IPS-20b (cell line): ENCODE results near the gene MOV10.
A peak's percentile ranks its signal among the peaks of the same experiment; 100 is the strongest.
"Not testable (repeated sequence)": the region's sequence is repeated elsewhere in the genome, so short reads cannot be mapped to it uniquely, and the experiment has no call there.

ENCODE experiments used
- H3K27ac ChIP-seq: one replicate; pipeline ENCODE4 v1.5.1; 2013; ENCODE audit warnings: low read length
- H3K27me3 ChIP-seq: 2 replicates; pipeline ENCODE4 v1.6.1; 2013; ENCODE audit warnings: mild to moderate bottlenecking, low read length, inconsistent platforms; ENCODE audit not compliant: insufficient read depth
- H3K36me3 ChIP-seq: 2 replicates; pipeline ENCODE4 v1.6.1; 2013; ENCODE audit warnings: low read depth, mild to moderate bottlenecking, inconsistent platforms, low read length, moderate library complexity; ENCODE audit not compliant: insufficient read depth
- H3K4me1 ChIP-seq: 2 replicates; pipeline ENCODE4 v1.6.1; 2013; ENCODE audit warnings: mild to moderate bottlenecking, control low read depth, inconsistent platforms, low read length, moderate library complexity; ENCODE audit not compliant: insufficient read depth
- H3K4me3 ChIP-seq: 2 replicates; pipeline ENCODE4 v1.5.1; 2013; ENCODE audit warnings: mild to moderate bottlenecking, low read length, inconsistent platforms
- H3K9ac ChIP-seq: 2 replicates; pipeline ENCODE4 v1.6.1; 2013; ENCODE audit warnings: low read depth, mild to moderate bottlenecking, inconsistent platforms, low read length, moderate library complexity
- H3K9me3 ChIP-seq: 2 replicates; pipeline ENCODE4 v1.6.1; 2013; ENCODE audit warnings: mild to moderate bottlenecking, low read depth, low read length, inconsistent platforms; ENCODE audit not compliant: insufficient read depth

Gene MOV10

DNA sequence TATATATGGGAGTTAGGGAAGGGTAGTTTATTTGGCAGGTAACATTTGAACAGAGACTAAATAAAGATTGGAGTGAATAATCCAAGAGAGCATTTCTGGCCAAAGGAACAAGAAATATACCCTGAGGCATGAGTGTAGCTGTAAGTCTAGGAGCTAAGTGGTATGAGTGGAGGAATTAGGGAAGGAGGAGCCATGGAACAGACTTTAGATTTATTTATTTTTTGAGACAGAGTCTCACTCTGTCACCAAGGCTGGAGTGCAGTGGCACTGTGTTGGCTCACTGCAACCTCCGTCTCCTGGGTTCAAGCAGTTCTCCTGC lies 36.4 kb upstream of the MOV10 start:
- Histone ChIP-seq H3K27ac (no peak overlapping the region), H3K27me3 (no peaks in the 10 kb centered on the region), H3K4me3 (no peak overlapping the region), H3K4me1 (no peaks in the 10 kb centered on the region), H3K9me3 (peaks cover 6% of the 10 kb centered on the region; the same call in 1 of the 2 replicates), H3K36me3 (peaks cover 4% of the 10 kb centered on the region), H3K9ac (no peak overlapping the region)

DNA sequence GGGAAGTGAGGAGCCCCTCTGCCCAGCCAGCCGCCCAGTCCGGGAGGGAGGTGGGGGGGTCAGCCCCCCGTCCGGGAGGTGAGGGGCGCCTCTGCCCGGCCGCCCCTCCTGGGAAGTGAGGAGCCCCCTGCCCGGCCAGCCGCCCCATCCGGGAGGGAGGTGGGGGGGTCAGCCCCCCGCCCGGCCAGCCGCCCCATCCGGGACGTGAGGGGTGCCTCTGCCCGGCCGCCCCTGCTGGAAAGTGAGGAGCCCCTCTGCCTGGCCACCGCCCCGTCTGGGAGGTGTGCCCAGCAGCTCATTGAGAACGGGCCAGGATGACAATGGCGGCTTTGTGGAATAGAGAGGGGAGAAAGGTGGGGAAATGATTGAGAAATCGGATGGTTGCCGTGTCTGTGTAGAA lies 34.0 kb upstream of the MOV10 start:
- not testable (repeated sequence) for H3K4me3 ChIP-seq, H3K4me1 ChIP-seq, H3K27me3 ChIP-seq, H3K9me3 ChIP-seq, H3K27ac ChIP-seq, H3K9ac ChIP-seq
- peaks cover 11% of the 10 kb centered on the region for H3K36me3 ChIP-seq

DNA sequence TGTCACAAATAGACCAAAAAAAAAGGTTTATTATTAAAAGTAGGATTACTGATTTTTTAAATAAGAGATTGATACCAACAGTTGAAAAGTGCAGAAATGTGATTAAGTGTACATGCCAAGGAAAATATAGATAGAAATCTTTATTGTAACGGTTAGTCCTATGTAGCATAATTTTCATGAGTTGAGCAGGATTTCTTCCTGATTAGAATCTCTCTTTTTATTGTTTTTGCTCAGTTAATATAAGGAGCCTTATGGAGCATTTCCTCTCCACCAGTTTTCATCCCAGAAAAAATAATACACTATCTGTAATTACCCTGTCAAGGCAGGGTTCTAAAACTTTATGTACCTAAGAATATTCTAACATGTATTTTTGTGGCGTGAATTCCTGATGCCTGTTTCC lies 31.4 kb upstream of the MOV10 start:
- no peaks in the 10 kb centered on the region for H3K27me3 ChIP-seq
- H3K9me3 ChIP-seq: peaks cover 6% of the 10 kb centered on the region; the same call in 1 of the 2 replicates
- H3K4me1 ChIP-seq: no peaks in the 10 kb centered on the region
- H3K4me3 ChIP-seq: no peak overlapping the region
- no peak overlapping the region for H3K27ac ChIP-seq
- peaks cover 24% of the 10 kb centered on the region for H3K36me3 ChIP-seq
- no peak overlapping the region for H3K9ac ChIP-seq

DNA sequence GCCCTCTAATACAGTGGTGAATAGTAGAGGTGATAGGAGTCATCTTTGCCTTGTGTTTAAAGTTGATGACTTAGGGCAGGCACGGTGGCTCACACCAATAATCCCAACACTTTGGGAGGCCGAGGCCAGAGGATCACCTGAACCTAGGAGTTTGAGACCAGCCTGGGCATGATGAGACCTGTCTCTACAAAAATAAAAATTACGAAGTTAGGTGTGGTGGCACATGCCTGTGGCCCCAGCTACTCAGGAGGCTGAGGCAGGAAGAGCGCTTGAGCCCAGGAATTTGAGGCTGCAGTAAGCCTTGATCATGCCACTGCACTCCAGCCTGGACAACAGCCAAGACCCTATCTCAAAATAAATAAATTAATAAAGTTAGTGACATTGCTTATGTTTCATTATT lies 28.2 kb upstream of the MOV10 start:
- Histone ChIP-seq H3K9me3 (no peaks in the 10 kb centered on the region), H3K4me1 (no peaks in the 10 kb centered on the region), H3K27ac (no peak overlapping the region), H3K27me3 (no peaks in the 10 kb centered on the region), H3K36me3 (peaks cover 52% of the 10 kb centered on the region), H3K9ac (no peak overlapping the region), H3K4me3 (no peak overlapping the region)

DNA sequence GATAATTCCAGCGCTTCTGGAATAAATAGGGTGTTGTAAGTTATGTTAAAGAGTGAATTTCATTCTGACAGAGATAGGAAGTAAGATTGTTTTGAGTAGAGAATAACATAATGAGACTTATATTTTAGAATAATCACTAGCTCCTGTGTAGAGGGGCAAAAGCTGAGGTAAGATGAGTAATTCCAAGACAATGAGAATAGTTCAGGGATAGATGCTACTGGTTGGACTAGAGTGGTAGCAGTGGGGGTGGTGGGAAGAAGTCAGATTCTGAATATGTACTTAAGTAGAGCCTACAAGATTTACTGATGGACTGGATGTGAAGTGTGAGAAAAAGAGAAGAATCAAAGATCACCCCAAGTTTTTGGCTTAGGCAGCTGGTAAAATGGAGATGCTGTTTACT lies 23.3 kb upstream of the MOV10 start:
- H3K9ac ChIP-seq: no peak overlapping the region
- H3K9me3 ChIP-seq: no peaks in the 10 kb centered on the region
- peaks cover 89% of the 10 kb centered on the region for H3K36me3 ChIP-seq
- H3K27ac ChIP-seq: no peak overlapping the region
- no peaks in the 10 kb centered on the region for H3K4me1 ChIP-seq
- no peak overlapping the region for H3K4me3 ChIP-seq
- H3K27me3 ChIP-seq: no peaks in the 10 kb centered on the region

DNA sequence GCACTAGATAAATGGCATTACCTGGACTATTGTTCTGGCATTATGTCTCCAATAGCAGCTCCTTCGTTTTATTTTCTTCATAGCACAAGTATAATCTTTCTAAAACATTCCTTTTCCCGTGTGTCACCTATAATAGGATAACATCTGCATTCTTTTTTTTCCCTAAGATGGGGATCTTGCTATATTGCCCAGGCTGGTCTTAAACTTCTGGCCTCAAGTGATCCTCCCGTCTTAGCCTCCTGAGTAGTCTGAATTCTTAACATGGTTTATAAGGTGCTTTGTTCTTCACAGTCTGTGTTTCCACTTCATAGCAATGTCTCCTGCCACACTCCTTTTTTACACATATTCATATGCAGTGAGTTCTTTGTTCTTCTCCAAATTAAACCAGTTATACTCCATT lies 8.6 kb upstream of the MOV10 start:
- Histone ChIP-seq H3K9ac (no peak overlapping the region), H3K4me3 (no peak overlapping the region), H3K36me3 (peaks cover 89% of the 10 kb centered on the region), H3K27me3 (no peaks in the 10 kb centered on the region), H3K27ac (no peak overlapping the region), H3K4me1 (no peaks in the 10 kb centered on the region), H3K9me3 (no peaks in the 10 kb centered on the region)

DNA sequence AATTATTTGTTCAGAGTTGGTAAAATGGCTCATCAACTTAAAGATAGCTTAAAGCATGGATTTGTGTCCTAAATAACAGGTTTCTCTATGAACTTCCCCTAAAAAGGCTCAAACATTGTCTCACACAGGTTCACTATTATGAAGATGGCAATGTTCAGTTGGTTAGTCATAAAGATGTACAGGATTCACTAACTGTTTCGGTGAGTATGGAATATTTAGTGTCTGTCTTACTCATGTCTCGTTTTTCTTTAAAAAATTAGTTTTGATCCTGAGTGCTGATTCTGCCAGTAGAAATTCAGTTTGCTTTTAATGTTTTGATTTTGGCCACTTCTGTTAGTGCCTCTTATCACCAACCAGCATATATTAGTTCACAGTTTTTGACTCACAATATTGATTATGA lies 7.5 kb upstream of the MOV10 start:
- Histone ChIP-seq H3K4me3 (no peak overlapping the region), H3K4me1 (peaks cover 9% of the 10 kb centered on the region; the same call in 1 of the 2 replicates), H3K27me3 (no peaks in the 10 kb centered on the region), H3K27ac (no peak overlapping the region), H3K36me3 (peaks cover 83% of the 10 kb centered on the region), H3K9ac (no peak overlapping the region), H3K9me3 (no peaks in the 10 kb centered on the region)

DNA sequence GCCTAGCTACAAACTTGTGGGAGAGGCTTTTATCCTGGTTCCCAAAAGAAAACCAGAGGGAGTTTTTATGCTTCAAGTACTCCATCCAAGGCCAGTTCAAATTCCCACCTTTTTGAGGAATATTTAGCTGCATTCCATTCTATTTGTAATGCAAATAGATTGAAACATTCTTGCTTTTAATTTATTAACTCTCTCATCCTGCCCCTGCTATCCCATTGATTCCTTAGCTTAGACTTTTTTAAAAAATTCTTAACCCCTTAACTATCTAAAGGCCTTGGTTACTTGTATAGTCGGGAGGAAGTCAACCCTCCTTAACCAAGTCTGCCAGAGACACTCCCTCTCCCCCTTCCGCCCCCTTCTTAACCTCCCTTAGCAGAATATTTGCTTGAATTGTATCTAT lies 2.5 kb upstream of the MOV10 start:
- Histone ChIP-seq H3K4me3 (peak overlapping the region; percentile 14; the same call in 1 of the 2 replicates), H3K9ac (no peak overlapping the region), H3K27me3 (peaks cover 14% of the 10 kb centered on the region), H3K9me3 (no peaks in the 10 kb centered on the region), H3K4me1 (peaks cover 34% of the 10 kb centered on the region), H3K27ac (peak overlapping the region; percentile 52), H3K36me3 (peaks cover 43% of the 10 kb centered on the region)

DNA sequence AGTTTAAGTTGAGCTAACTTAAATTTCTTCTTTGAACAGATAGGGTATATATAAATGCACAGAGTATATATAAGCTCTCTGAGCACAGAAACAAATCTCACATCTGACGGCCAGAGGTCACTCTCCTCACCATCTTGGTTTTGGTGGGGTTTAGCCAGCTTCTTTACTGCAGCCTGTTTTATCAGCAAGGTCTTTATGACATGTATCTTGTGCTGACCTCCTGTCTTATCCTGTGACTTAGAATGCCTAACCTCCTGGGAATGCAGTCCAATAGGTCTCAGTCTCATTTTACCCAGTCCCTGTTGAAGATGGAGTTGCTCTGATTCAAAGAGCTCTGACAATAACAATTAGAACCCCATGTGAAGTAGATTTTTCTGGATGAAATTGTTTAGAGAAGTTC lies 1.6 kb upstream of the MOV10 start:
- H3K9ac ChIP-seq: no peak overlapping the region
- H3K27me3 ChIP-seq: peaks cover 14% of the 10 kb centered on the region
- H3K36me3 ChIP-seq: peaks cover 34% of the 10 kb centered on the region
- no peak overlapping the region for H3K4me3 ChIP-seq
- H3K27ac ChIP-seq: no peak overlapping the region
- peaks cover 34% of the 10 kb centered on the region for H3K4me1 ChIP-seq
- H3K9me3 ChIP-seq: no peaks in the 10 kb centered on the region

DNA sequence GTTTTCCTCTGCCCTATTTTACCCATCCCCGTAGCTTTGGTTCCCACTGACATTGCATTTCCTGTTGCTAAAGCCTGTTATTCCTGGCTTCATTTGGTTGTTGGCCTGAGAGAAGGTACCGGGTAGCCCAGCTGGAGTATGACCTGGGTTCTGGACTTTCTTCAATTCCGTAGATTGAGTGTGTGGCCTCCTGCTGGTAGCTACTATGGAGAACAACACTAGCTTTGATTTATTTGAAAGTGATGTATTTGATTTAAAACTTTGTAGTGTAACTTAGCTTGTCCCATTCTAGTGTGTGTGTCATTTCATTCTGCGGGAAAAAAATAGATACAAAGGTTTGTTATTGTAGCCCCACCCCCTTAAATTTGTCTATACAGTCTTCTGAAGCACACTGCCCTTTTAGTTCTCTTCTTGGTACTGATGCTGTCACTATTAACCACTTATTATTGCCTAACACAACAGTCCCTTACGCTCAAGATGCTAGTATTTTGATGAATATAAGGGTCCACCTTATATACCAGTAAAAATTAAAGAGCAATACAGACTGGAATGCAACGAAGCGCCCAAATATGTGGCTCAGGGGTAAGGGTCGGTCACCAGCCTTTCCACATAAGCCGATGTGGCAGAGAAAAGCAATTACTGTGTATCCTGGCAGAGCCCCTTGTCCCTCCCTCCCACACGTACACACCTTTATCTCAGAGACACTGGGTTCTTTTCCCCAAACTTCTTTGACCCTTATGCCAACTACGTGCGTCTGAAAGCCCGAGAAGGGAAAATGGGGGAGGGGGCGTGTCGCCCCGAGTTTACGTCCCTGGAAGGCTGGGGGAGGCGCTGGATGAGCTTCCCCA lies 643 bp upstream of the MOV10 start:
- H3K36me3 ChIP-seq: peaks cover 25% of the 10 kb centered on the region
- peaks cover 14% of the 10 kb centered on the region for H3K27me3 ChIP-seq
- H3K9me3 ChIP-seq: no peaks in the 10 kb centered on the region
- peak overlapping the region; percentile 86 for H3K9ac ChIP-seq
- H3K4me3 ChIP-seq: peak overlapping the region; percentile 85
- H3K4me1 ChIP-seq: peaks cover 34% of the 10 kb centered on the region
- no peak overlapping the region for H3K27ac ChIP-seq

DNA sequence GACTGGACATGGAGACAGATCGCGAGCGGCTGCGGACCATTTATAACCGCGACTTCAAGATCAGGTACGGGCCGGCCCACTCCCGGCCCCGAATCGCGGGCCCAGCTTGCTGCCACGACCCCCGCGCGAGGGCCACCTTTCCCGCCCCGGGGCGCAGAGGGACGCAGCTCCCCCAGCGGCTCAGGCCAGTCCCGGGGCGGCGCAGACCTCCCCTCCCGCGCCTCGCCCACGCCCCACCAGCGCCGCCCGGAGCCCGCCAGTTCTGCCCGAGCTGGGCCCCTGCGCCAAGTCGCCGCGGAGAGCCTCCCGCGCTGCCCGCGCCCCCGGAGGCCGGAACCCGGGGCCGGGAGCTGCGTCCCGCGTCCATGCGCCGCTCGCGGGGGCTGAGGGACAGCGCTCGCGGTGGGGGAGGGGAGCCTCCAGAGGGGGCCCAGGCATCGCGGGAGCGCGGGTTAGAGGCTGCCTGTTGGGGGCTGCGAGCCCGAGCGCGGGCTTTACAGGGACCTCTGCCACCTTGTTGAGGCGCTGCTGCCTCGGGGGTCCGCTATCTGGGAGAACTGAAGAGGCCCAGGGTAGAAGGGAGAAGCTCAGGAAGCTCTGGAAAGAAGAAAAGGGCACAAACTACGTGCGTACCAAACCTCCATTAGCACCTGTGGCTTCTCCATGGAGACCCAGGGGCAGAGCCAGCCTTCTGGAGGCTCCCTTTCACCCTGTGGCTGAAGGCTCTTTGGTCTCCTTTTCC lies 698 bp downstream of the MOV10 start:
- peak overlapping the region; percentile 60 for H3K27ac ChIP-seq

More for the DNA sequence above, 698 bp downstream of the MOV10 start:
- peaks cover 34% of the 10 kb centered on the region for H3K4me1 ChIP-seq
- H3K9me3 ChIP-seq: no peaks in the 10 kb centered on the region
- H3K9ac ChIP-seq: peak overlapping the region; percentile 86
- H3K4me3 ChIP-seq: peak overlapping the region; percentile 85
- peaks cover 12% of the 10 kb centered on the region for H3K36me3 ChIP-seq
- peaks cover 14% of the 10 kb centered on the region for H3K27me3 ChIP-seq
